Measurements from ENCODE around the gene FPGS. TPM values are rescaled to one million over a fixed set of nuclear protein-coding genes. Genes with fewer than 3 reads are reported as not detected.
A peak's percentile ranks its signal among the peaks of the same experiment; 100 is the strongest.

The FPGS gene
- polyA plus RNA-seq, 1 of the 3 experiments (the other 2 are of a cell fraction) = 82.7 TPM

- TF ChIP-seq FOSL2 (IDR thresholded peaks at IDR 0.05; ENCODE audit: borderline replicate concordance, low read depth) (no peak), MEF2A (IDR thresholded peaks at IDR 0.05; ENCODE audit: borderline replicate concordance, low read depth) (no peak), NRF1 (IDR thresholded peaks at IDR 0.05; ENCODE audit: low read depth, low read length) (no peak), IRF3 (IDR thresholded peaks at IDR 0.05; ENCODE audit: low read depth, low read length) (no peak), TAF1 (IDR thresholded peaks at IDR 0.05; ENCODE audit: borderline replicate concordance, low read depth, low read length) (no peak), ELF1 (IDR thresholded peaks at IDR 0.05) (0 out of 2 replicates have a peak, but pooled peaks have one; percentile 40), GABPA (IDR thresholded peaks at IDR 0.05; ENCODE audit: low read depth) (no peak), USF1 (IDR thresholded peaks at IDR 0.05; ENCODE audit: borderline replicate concordance, low read depth) (peak; percentile 59), MXI1 (IDR thresholded peaks at IDR 0.05; ENCODE audit: low read depth, low read length) (peak; percentile 90), SMC3 (IDR thresholded peaks at IDR 0.05; ENCODE audit: low read depth, low read length) (no peak), TCF12 (IDR thresholded peaks at IDR 0.05) (no peak; the same call in 1 of the 2 replicates), SIN3A (IDR thresholded peaks at IDR 0.05; ENCODE audit: borderline replicate concordance, low read depth, low read length) (peak; percentile 15; the same call in 1 of the 2 replicates), NFIC (IDR thresholded peaks at IDR 0.05; ENCODE audit: borderline replicate concordance) (peak; percentile 27; the same call in 1 of the 2 replicates), YY1 (IDR thresholded peaks at IDR 0.05; ENCODE audit: low read depth) (no peak), JUND (IDR thresholded peaks at IDR 0.05) (no peak), RFX5 (IDR thresholded peaks at IDR 0.05; ENCODE audit: low read length) (no peak), CHD2 (IDR thresholded peaks at IDR 0.05; ENCODE audit: low read length, partially characterized antibody) (no peak)
- TF ChIP-seq, protein P1, sequence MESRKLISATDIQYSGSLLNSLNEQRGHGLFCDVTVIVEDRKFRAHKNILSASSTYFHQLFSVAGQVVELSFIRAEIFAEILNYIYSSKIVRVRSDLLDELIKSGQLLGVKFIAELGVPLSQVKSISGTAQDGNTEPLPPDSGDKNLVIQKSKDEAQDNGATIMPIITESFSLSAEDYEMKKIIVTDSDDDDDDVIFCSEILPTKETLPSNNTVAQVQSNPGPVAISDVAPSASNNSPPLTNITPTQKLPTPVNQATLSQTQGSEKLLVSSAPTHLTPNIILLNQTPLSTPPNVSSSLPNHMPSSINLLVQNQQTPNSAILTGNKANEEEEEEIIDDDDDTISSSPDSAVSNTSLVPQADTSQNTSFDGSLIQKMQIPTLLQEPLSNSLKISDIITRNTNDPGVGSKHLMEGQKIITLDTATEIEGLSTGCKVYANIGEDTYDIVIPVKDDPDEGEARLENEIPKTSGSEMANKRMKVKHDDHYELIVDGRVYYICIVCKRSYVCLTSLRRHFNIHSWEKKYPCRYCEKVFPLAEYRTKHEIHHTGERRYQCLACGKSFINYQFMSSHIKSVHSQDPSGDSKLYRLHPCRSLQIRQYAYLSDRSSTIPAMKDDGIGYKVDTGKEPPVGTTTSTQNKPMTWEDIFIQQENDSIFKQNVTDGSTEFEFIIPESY (IDR thresholded peaks at IDR 0.05; ENCODE audit: borderline replicate concordance, low read depth) = no peak
- TF ChIP-seq, protein P2, sequence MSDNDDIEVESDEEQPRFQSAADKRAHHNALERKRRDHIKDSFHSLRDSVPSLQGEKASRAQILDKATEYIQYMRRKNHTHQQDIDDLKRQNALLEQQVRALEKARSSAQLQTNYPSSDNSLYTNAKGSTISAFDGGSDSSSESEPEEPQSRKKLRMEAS (IDR thresholded peaks at IDR 0.05; ENCODE audit: low read depth) = peak; percentile 90
Observed at GRCh38 chr9:127854184-127854806, 51.6 kb downstream of the FPGS start, which contains the start of gene ENG (continued).
